Activated T-helper 2 cell treated with anti-CD3 and anti-CD28 coated beads, Interferon-gamma antibody, Interleukin-2, Interleukin-4, amounts not matched to agents 10 μg/mL and 5 μg/mL and 100 μg/mL, durations not matched to agents 14 hours and 24 hours and 36 hours (primary cell): Measurements from ENCODE around the gene ATRAID. TPM values are rescaled to one million over a fixed set of nuclear protein-coding genes. Genes with fewer than 3 reads are reported as not detected.

Experiments
- DNase-seq: peaks from one replicate; pipeline ENCODE4 v3.0.0; 2021; ENCODE audit warnings: low spot score
- H3K27ac Mint-ChIP-seq: one replicate; pipeline ENCODE4 v1.8.0; 2021; ENCODE audit warnings: mixed read lengths
- H3K27me3 Mint-ChIP-seq: one replicate; pipeline ENCODE4 v1.8.0; 2021; ENCODE audit warnings: low read depth, mixed read lengths
- H3K36me3 Mint-ChIP-seq: one replicate; pipeline ENCODE4 v1.8.0; 2021; ENCODE audit warnings: low read depth, mixed read lengths
- H3K4me1 Mint-ChIP-seq: one replicate; pipeline ENCODE4 v1.8.0; 2021; ENCODE audit warnings: low read depth, mixed read lengths
- H3K4me3 Mint-ChIP-seq: one replicate; pipeline ENCODE4 v1.8.0; 2021; ENCODE audit warnings: low read depth, mild to moderate bottlenecking, moderate library complexity, mixed read lengths
- H3K9me3 Mint-ChIP-seq: one replicate; pipeline ENCODE4 v1.8.0; 2021; ENCODE audit warnings: mixed read lengths
- intact Hi-C: fragments of 100-400 bp; cut with micrococcal nuclease; formaldehyde crosslinking; loops from one replicate; pipeline ENCODE4 v1.15.1; 2023
- total RNA-seq: library from RNA; stranded (reverse); gene quantifications from 2 replicates; pipeline ENCODE4 v1.2.3, GENCODE V29; 2022

The ATRAID gene
- total RNA-seq, 1 donor from 2014 or later: 114 TPM

- Mint-ChIP-seq H3K27me3 (peaks cover 17% of the 10 kb centered on the region), H3K4me3 (no peak overlapping the region), H3K27ac (no peak overlapping the region), H3K9me3 (no peaks in the 10 kb centered on the region), H3K4me1 (no peaks in the 10 kb centered on the region), H3K36me3 (no peaks in the 10 kb centered on the region)
- no peak for DNase-seq
- intact Hi-C loops: loop anchor here (1.0 kb wide), 2 partner anchors 29 to 52 kb away; no protein-coding TSS in a partner anchor
Observed at GRCh38 chr2:27250652-27251379, 39.0 kb downstream of the ATRAID start.

DNA sequence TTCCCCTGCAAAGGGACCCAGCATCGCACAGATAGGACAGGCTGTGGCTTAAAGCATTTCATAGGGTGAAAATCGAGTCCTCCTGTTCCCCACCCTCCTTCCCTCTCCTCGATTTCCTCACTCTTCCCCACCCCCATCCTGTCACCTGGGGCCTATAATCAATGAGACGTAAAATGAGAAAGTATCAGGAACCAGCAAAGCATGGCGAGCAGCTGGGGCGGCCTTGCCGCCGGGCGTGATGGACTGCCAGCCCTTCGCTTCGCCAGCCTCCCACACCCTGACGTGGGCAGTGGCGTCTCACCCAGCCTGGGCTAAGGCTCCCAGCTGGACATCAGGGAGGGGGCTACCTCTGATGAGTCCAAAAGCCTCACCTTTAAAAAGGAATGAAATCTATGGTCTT is 39.9 kb downstream of the ATRAID start:
- intact Hi-C loops: no loop called here

DNA sequence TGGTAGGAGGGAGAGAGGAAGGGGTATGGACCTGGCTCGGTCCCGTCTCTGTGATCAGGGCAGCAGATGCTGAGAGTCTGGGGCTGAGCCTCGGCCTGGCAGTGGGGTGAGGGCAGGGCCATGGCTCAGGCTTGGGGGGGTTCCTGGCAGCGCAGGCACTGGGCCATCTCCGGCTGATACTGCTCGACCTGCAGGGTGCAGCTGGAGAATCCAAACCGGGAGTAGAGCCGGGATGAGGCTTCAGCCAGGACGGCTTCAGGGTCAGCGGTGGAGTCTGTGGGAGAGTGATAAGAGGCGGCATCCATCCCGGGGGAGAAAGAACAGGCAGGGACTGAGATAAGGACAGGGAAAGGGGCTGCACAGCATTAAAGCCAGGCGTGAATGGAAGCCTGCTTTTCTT is 43.3 kb downstream of the ATRAID start:
- peaks cover 35% of the 10 kb centered on the region for H3K27me3 Mint-ChIP-seq
- intact Hi-C loops: no loop called here
- H3K4me3 Mint-ChIP-seq: no peak overlapping the region
- H3K4me1 Mint-ChIP-seq: no peaks in the 10 kb centered on the region
- H3K36me3 Mint-ChIP-seq: no peaks in the 10 kb centered on the region
- no peak for DNase-seq
- H3K27ac Mint-ChIP-seq: no peak overlapping the region
- H3K9me3 Mint-ChIP-seq: no peaks in the 10 kb centered on the region

More for the DNA sequence above, 39.9 kb downstream of the ATRAID start:
- H3K27me3 Mint-ChIP-seq: peaks cover 24% of the 10 kb centered on the region
- no peak for DNase-seq
- H3K4me1 Mint-ChIP-seq: no peaks in the 10 kb centered on the region
- no peak overlapping the region for H3K27ac Mint-ChIP-seq
- H3K4me3 Mint-ChIP-seq: no peak overlapping the region
- H3K36me3 Mint-ChIP-seq: no peaks in the 10 kb centered on the region
- no peaks in the 10 kb centered on the region for H3K9me3 Mint-ChIP-seq

DNA sequence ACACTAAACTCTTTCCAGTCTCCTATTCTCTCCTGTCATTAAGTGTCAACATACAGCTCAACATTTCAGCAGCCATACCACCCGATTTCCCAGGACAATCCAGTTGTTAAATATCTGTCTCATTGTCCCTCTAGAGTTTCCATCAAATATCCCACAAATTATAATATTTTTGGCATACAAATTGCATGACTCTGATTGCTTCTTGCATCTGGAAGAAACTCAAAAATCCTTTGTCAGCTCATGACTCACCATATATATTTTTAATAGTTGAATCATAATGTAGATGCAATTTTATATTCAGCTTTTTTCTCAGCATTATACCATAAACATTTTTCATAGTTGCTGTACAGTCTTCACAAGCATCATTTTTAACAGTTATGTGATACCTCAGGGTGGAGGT is 43.8 kb downstream of the ATRAID start:
- H3K4me3 Mint-ChIP-seq: no peak overlapping the region
- no peaks in the 10 kb centered on the region for H3K9me3 Mint-ChIP-seq
- peaks cover 40% of the 10 kb centered on the region for H3K27me3 Mint-ChIP-seq
- H3K4me1 Mint-ChIP-seq: no peaks in the 10 kb centered on the region
- H3K27ac Mint-ChIP-seq: no peak overlapping the region
- no peak for DNase-seq
- no peaks in the 10 kb centered on the region for H3K36me3 Mint-ChIP-seq
- intact Hi-C loops: no loop called here

DNA sequence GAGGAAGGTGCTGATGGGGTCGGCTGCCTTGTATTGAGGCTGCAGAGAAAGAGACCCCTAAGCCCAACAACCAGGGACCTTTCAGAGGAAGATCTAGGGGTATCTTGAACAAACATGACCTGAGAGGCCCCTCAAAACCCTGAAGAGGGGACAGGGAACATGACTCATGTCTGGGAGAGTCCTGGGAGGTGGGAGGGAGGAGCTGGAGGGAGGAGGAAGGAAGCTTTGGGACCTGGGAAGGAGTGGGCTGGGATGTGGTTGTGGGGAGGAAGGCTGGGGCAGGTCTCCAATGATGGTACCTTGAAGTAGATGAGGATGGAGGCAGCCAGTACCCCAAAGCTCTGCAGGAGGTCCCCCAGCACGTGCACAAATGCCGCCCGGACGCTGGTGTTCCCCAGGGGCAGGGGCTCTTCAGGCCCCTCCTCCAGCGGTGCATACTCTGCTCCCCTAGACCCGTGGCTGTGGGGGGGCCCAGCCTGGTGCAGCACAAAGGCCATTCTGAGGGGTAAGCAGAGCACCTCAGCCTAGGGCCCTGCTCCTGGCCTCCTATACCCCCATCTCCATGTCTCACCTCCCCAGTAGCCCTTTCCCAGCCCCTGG is 45.1 kb downstream of the ATRAID start:
- Mint-ChIP-seq H3K9me3 (no peaks in the 10 kb centered on the region), H3K36me3 (no peaks in the 10 kb centered on the region), H3K4me1 (peaks cover 7% of the 10 kb centered on the region), H3K27ac (no peak overlapping the region), H3K27me3 (peaks cover 49% of the 10 kb centered on the region), H3K4me3 (no peak overlapping the region)
- intact Hi-C loops: no loop called here
- DNase-seq: no peak

DNA sequence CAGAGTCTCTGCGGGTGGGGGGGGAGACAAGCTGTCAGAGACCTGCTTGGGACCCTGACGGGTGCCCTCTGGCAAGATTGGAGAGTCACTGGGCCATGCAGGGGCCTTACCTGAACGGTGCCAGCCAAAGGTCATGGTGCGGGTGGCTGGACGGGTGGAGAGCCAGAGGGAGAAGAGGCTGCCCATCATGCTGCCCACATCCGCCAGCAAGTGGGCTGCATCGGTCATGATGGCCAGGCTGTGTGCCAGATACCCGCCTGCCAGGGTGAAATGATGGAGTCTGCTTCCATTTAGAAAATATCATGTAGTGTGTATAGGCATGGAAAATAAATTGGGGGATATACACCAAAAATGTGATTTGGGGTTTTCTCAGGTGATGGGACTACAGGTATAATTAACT is 46.2 kb downstream of the ATRAID start:
- Mint-ChIP-seq H3K27me3 (peaks cover 50% of the 10 kb centered on the region), H3K36me3 (no peaks in the 10 kb centered on the region), H3K4me3 (no peak overlapping the region), H3K4me1 (peaks cover 7% of the 10 kb centered on the region), H3K9me3 (no peaks in the 10 kb centered on the region), H3K27ac (no peak overlapping the region)
- intact Hi-C loops: no loop called here
- DNase-seq: no peak

DNA sequence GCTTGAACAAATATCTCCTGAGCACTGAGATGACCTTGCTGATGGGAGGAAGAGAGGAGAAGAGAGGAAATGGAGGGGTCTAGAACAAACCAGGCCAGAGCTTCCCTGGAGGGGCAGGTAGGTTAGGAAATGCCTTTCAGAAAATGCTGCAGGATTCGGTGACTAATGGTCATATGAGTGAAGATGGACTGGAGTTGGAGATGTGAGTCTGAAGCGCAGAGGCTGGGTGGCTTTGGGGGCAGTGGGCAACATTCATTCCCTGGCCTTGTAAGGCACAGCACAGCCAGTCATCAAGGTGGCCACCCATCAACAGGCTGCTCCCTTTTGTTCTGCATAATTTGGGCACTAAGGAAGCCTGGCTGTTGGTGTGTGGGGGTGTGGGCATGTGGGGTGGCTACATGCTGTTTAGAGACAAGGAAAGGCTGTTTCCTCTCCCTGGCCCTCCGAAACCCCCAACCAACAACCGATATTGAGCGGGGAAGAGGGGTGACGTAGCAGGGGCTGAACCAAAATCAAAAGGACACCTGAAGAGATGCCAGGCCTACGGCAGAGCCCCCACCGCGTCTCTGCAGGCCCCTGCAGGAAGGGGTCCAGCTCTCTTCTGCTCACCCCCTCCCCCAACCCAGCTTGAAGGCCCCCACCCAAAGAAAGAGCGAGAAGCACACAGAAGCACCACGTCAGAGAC is 49.5 kb downstream of the ATRAID start:
- Mint-ChIP-seq H3K27me3 (peaks cover 50% of the 10 kb centered on the region), H3K27ac (no peak overlapping the region), H3K4me3 (peak overlapping the region; percentile 58), H3K36me3 (no peaks in the 10 kb centered on the region), H3K9me3 (no peaks in the 10 kb centered on the region), H3K4me1 (peaks cover 18% of the 10 kb centered on the region)
- no peak for DNase-seq
- intact Hi-C loops: loop anchor here (5.0 kb wide), 1 partner anchor 41 kb away; no protein-coding TSS in a partner anchor

- H3K9me3 Mint-ChIP-seq: no peaks in the 10 kb centered on the region
- H3K27me3 Mint-ChIP-seq: peaks cover 44% of the 10 kb centered on the region
- H3K4me3 Mint-ChIP-seq: peak overlapping the region; percentile 58
- peaks cover 18% of the 10 kb centered on the region for H3K4me1 Mint-ChIP-seq
- intact Hi-C loops: loop anchor here (5.0 kb wide), 1 partner anchor 40 kb away; no protein-coding TSS in a partner anchor
- H3K27ac Mint-ChIP-seq: no peak overlapping the region
- no peak for DNase-seq
- no peaks in the 10 kb centered on the region for H3K36me3 Mint-ChIP-seq
Observed at GRCh38 chr2:27261926-27262298, 50.1 kb downstream of the ATRAID start.

DNA sequence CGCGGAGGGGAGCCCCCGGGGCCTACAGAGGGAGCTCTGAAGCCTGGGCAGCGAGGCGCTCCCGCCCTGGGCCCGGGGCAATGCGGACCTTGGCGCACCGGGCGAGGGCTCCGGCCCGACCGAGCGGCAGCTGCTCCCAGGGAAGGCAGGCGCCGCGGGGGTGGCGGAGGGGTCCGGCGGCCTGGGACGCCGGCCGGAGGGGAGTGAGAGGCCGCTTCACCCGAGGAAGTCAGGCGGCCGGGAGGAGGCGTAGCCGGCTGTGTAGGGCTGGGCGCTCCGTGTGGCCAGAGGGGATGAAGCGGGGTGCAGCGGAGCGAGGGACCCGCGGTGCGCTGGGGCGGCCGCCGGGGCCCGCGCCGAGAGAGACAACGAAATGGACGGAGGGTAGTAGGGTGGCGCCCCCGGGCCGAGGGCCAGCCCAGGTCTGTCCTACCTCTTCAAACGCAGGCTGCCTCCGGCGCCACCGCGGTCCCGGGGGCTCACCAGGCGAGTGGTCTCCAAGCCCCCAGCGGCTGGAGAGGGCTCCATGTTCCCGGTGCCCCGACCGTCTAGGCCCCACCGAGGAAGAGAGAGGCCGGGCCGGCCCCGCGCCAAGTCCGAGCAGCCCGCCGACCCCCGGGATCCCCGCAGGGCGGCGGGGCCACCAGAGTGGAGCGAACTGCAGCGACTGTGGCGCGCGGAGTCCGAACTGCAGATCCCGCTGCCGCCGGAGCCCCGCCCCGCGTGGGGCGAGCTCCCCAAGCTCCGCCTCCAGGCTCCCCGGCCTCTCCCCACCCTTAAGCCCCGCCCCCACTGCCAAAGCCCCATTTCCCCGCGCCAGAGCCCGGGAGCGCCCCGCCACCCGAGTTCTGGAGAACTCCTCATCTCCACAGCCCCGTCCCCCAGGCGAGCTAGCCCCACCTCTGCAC is 50.8 kb downstream of the ATRAID start, which contains the start of gene SLC30A3:
Gene SLC30A3 (minus strand): TSS at position 669 of the 908 bp plus-strand sequence. CDS start 141 bp downstream, at position 528.
- intact Hi-C loops: loop anchor here (5.0 kb wide), 1 partner anchor 40 kb away; no protein-coding TSS in a partner anchor
- H3K4me1 Mint-ChIP-seq: peaks cover 18% of the 10 kb centered on the region
- no peaks in the 10 kb centered on the region for H3K36me3 Mint-ChIP-seq
- peak; percentile 58 for DNase-seq
- peaks cover 43% of the 10 kb centered on the region for H3K27me3 Mint-ChIP-seq
- no peaks in the 10 kb centered on the region for H3K9me3 Mint-ChIP-seq
- H3K4me3 Mint-ChIP-seq: peak within 1 kb of the TSS; percentile 84
- no peak within 1 kb of the TSS for H3K27ac Mint-ChIP-seq

- Mint-ChIP-seq H3K9me3 (no peaks in the 10 kb centered on the region), H3K4me3 (peak overlapping the region; percentile 84), H3K27me3 (peaks cover 43% of the 10 kb centered on the region), H3K4me1 (peaks cover 18% of the 10 kb centered on the region), H3K27ac (no peak overlapping the region), H3K36me3 (no peaks in the 10 kb centered on the region)
- DNase-seq: no peak
- intact Hi-C loops: loop anchor here (1.0 to 5.0 kb wide), 2 partner anchors 17 to 39 kb away; no protein-coding TSS in a partner anchor
Observed at GRCh38 chr2:27263287-27264252, 51.7 kb downstream of the ATRAID start.

DNA sequence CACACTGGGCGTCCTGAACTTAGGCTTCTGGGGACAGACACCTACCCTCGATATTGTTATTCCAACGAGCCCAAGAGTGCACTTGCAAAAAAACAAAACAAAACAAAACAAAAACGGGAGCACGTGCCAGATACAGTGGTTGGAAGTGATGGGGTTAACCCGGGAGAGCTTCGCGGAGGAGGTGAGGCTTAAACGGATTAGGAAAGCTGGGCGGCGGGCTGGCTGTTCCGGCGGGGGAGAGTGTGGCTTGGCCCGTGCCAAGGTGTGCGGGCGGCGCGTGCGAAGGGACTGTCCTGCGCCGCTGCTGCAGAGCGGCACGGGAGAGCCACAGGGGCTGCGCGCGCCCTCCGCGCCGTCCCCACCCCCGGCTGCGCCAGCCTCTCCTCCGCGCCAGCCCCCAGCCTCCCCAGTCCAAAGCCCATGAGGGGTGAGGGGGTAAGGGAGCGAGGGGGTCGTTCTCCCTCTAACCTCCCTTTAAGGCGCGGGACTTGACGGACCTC is 52.5 kb downstream of the ATRAID start:
- Mint-ChIP-seq H3K36me3 (no peaks in the 10 kb centered on the region), H3K27me3 (peaks cover 40% of the 10 kb centered on the region), H3K9me3 (no peaks in the 10 kb centered on the region), H3K4me3 (peak overlapping the region; percentile 84), H3K4me1 (peaks cover 18% of the 10 kb centered on the region), H3K27ac (no peak overlapping the region)
- no peak for DNase-seq
- intact Hi-C loops: loop anchor here (1.0 to 5.0 kb wide), 2 partner anchors 16 to 38 kb away; no protein-coding TSS in a partner anchor
